ENCODE measurements around the gene DSN1.

The DSN1 gene

GRCh38 chr20:36794116-36794474, 20.5 kb upstream of the DSN1 start:
- no peak for DNase-seq

GRCh38 chr20:36793294-36794115, 19.9 kb upstream of the DSN1 start:
- DNase-seq, result no peak

GRCh38 chr20:36792422-36792821, 18.9 kb upstream of the DSN1 start:
- DNase-seq, result peak; percentile 21

- DNase-seq, result no peak
These were observed 18.3 kb upstream of the DSN1 start for GRCh38 chr20:36791862-36792261.

- no peak for DNase-seq
These were observed 13.1 kb upstream of the DSN1 start for GRCh38 chr20:36786663-36787062.

GRCh38 chr20:36786246-36786645, 12.7 kb upstream of the DSN1 start:
- DNase-seq, result no peak

GRCh38 chr20:36785308-36785707, 11.7 kb upstream of the DSN1 start:
- DNase-seq, result no peak

- no peak for DNase-seq
These were observed 11.3 kb upstream of the DSN1 start for GRCh38 chr20:36784900-36785299.

- DNase-seq, result no peak
These were observed 10.6 kb upstream of the DSN1 start for GRCh38 chr20:36784116-36784515.

GRCh38 chr20:36779656-36780025, 6.1 kb upstream of the DSN1 start:
- DNase-seq, result no peak

GRCh38 chr20:36778831-36779655, 5.5 kb upstream of the DSN1 start:
- no peak for DNase-seq

- no peak for DNase-seq
These were observed 4.0 kb upstream of the DSN1 start for GRCh38 chr20:36777576-36777975.

GRCh38 chr20:36777167-36777566, 3.6 kb upstream of the DSN1 start:
- no peak for DNase-seq

GRCh38 chr20:36775826-36776225, 2.3 kb upstream of the DSN1 start:
- no peak for DNase-seq

GRCh38 chr20:36775196-36775595, 1.6 kb upstream of the DSN1 start:
- no peak for DNase-seq

GRCh38 chr20:36773107-36773596, 411 bp downstream of the DSN1 start:
- DNase-seq, result no peak

- no peak for DNase-seq
These were observed 2.9 kb downstream of the DSN1 start for GRCh38 chr20:36770680-36771079.

- DNase-seq, result no peak
These were observed 4.7 kb downstream of the DSN1 start for GRCh38 chr20:36768768-36769430.

GRCh38 chr20:36761125-36761524, 12.4 kb downstream of the DSN1 start:
- no peak for DNase-seq

GRCh38 chr20:36760647-36761046, 12.9 kb downstream of the DSN1 start:
- DNase-seq, result no peak

- no peak for DNase-seq
These were observed 15.3 kb downstream of the DSN1 start for GRCh38 chr20:36758276-36758675.

- no peak for DNase-seq
These were observed 17.1 kb downstream of the DSN1 start for GRCh38 chr20:36756496-36756895.

GRCh38 chr20:36754656-36755222, 18.8 kb downstream of the DSN1 start:
- peak; percentile 50 for DNase-seq
